H9 (cell line): ENCODE results near the gene EPAS1. TPM values are rescaled to one million over a fixed set of nuclear protein-coding genes. Genes with fewer than 3 reads are reported as not detected.

Experiments
- DNase-seq: peaks from one replicate; pipeline ENCODE4 v3.0.0-alpha.2; 2017
- H2AFZ ChIP-seq: one replicate; pipeline ENCODE4 v1.6.1; 2013; ENCODE audit warnings: mild to moderate bottlenecking, low read length, control low read depth, moderate library complexity
- H2AK5ac ChIP-seq: 2 replicates; pipeline ENCODE4 v1.6.1; 2013; ENCODE audit warnings: low read length, control low read depth, mixed read lengths; ENCODE audit not compliant: insufficient read length
- H2BK120ac ChIP-seq: one replicate; pipeline ENCODE4 v1.6.1; 2013; ENCODE audit warnings: low read depth, mild to moderate bottlenecking, low read length, control low read depth, inconsistent platforms; ENCODE audit not compliant: poor library complexity, severe bottlenecking
- H2BK12ac ChIP-seq: 2 replicates; pipeline ENCODE4 v1.6.1; 2013; ENCODE audit warnings: low read length, control low read depth, mixed read lengths, low read depth; ENCODE audit not compliant: insufficient read length
- H2BK15ac ChIP-seq: 2 replicates; pipeline ENCODE4 v1.6.1; 2013; ENCODE audit warnings: low read depth, low read length, control low read depth
- H2BK20ac ChIP-seq: one replicate; pipeline ENCODE4 v1.6.1; 2013; ENCODE audit warnings: low read depth, mild to moderate bottlenecking, low read length, control low read depth, inconsistent platforms; ENCODE audit not compliant: poor library complexity, severe bottlenecking
- H2BK5ac ChIP-seq: 2 replicates; pipeline ENCODE4 v1.6.1; 2013; ENCODE audit warnings: low read length, control low read depth, mixed read lengths; ENCODE audit not compliant: insufficient read length
- H3K14ac ChIP-seq: 2 replicates; pipeline ENCODE4 v1.6.1; 2013; ENCODE audit warnings: low read length, control low read depth; ENCODE audit not compliant: insufficient read depth
- H3K18ac ChIP-seq: 2 replicates; pipeline ENCODE4 v1.6.1; 2013; ENCODE audit warnings: low read depth, mild to moderate bottlenecking, mixed read lengths, low read length, control low read depth; ENCODE audit not compliant: insufficient read length
- H3K23ac ChIP-seq: 2 replicates; pipeline ENCODE4 v1.6.1; 2013; ENCODE audit warnings: low read length, control low read depth, mixed read lengths, low read depth; ENCODE audit not compliant: insufficient read length
- H3K23me2 ChIP-seq: 2 replicates; pipeline ENCODE4 v1.6.1; 2013; ENCODE audit warnings: low read depth, mild to moderate bottlenecking, mixed read lengths, low read length, control low read depth; ENCODE audit not compliant: insufficient read length, poor library complexity, severe bottlenecking
- H3K27ac ChIP-seq: 2 replicates; pipeline ENCODE4 v1.5.1; 2013; ENCODE audit warnings: low read length, control low read depth, mixed read lengths, low read depth; ENCODE audit not compliant: insufficient read length
- H3K27me3 ChIP-seq: 2 replicates; pipeline ENCODE4 v1.6.1; 2013; ENCODE audit warnings: low read length, control low read depth, inconsistent platforms; ENCODE audit not compliant: insufficient read depth
- H3K4ac ChIP-seq: 2 replicates; pipeline ENCODE4 v1.6.1; 2013; ENCODE audit warnings: low read depth, mild to moderate bottlenecking, control low read depth, inconsistent platforms, low read length, moderate library complexity
- H3K4me1 ChIP-seq: 2 replicates; pipeline ENCODE4 v1.6.1; 2013; ENCODE audit warnings: low read length, control low read depth, inconsistent platforms; ENCODE audit not compliant: insufficient read depth
- H3K4me2 ChIP-seq: 2 replicates; pipeline ENCODE4 v1.6.1; 2013; ENCODE audit warnings: low read length, control low read depth, mixed read lengths; ENCODE audit not compliant: insufficient read length, insufficient read depth
- H3K56ac ChIP-seq: 2 replicates; pipeline ENCODE4 v1.6.1; 2013; ENCODE audit warnings: low read depth, mild to moderate bottlenecking, mixed read lengths, low read length, control low read depth; ENCODE audit not compliant: insufficient read length
- H3K79me1 ChIP-seq: 2 replicates; pipeline ENCODE4 v1.6.1; 2013; ENCODE audit warnings: low read depth, mild to moderate bottlenecking, moderate library complexity, low read length, control low read depth, inconsistent platforms; ENCODE audit not compliant: insufficient read depth, poor library complexity, severe bottlenecking
- H3K79me2 ChIP-seq: 2 replicates; pipeline ENCODE4 v1.6.1; 2013; ENCODE audit warnings: low read length, control low read depth, inconsistent platforms; ENCODE audit not compliant: insufficient read depth
- H3K9ac ChIP-seq: 2 replicates; pipeline ENCODE4 v1.6.1; 2013; ENCODE audit warnings: low read length, control low read depth, mixed read lengths; ENCODE audit not compliant: insufficient read length; ENCODE audit errors: extremely low read depth
- H3K9me3 ChIP-seq: one replicate; pipeline ENCODE4 v1.6.1; 2013; ENCODE audit warnings: low read depth, low read length, inconsistent platforms; ENCODE audit not compliant: control insufficient read depth
- H3T11ph ChIP-seq: one replicate; pipeline ENCODE4 v1.6.1; 2013; ENCODE audit warnings: mild to moderate bottlenecking, low read length, control low read depth, inconsistent platforms
- H4K20me1 ChIP-seq: one replicate; pipeline ENCODE4 v1.6.1; 2013; ENCODE audit not compliant: control insufficient read depth, insufficient read length, insufficient read depth
- H4K5ac ChIP-seq: 2 replicates; pipeline ENCODE4 v1.6.1; 2013; ENCODE audit warnings: low read depth, mild to moderate bottlenecking, mixed read lengths, low read length, control low read depth; ENCODE audit not compliant: insufficient read length
- H4K8ac ChIP-seq: replicated peaks from 2 replicates; pipeline ENCODE4 v1.6.1; 2013; ENCODE audit warnings: low read length, control low read depth, mixed read lengths, low read depth; ENCODE audit not compliant: insufficient read length
- H4K91ac ChIP-seq: 2 replicates; pipeline ENCODE4 v1.6.1; 2013; ENCODE audit warnings: low read depth, mild to moderate bottlenecking, moderate library complexity, mixed read lengths, low read length, control low read depth; ENCODE audit not compliant: insufficient read length
- H3K27ac Mint-ChIP-seq, 3 experiments: 2 replicates in 2 of 3; 3 replicates in 1 of 3; pipeline ENCODE4 v1.8.0; 2020 to 2021; ENCODE audit warnings: mixed read lengths in 3 of 3, mild to moderate bottlenecking in 1 of 3, moderate library complexity in 1 of 3
- H3K27me3 Mint-ChIP-seq: 2 replicates; pipeline ENCODE4 v1.8.0; 2021; ENCODE audit warnings: low read depth, mild to moderate bottlenecking, moderate library complexity, mixed read lengths
- H3K36me3 Mint-ChIP-seq, 3 experiments: 2 replicates in 2 of 3; 3 replicates in 1 of 3; pipeline ENCODE4 v1.8.0; 2020 to 2021; ENCODE audit warnings: low read depth in 3 of 3, mixed read lengths in 3 of 3; ENCODE audit not compliant: insufficient read depth in 1 of 3
- H3K4me1 Mint-ChIP-seq, 2 experiments: 2 replicates each; pipeline ENCODE4 v1.8.0; 2020; ENCODE audit warnings: mixed read lengths in 2 of 2
- H3K4me3 Mint-ChIP-seq, 2 experiments: 2 replicates in 1 of 2; 3 replicates in 1 of 2; pipeline ENCODE4 v1.8.0; 2020 to 2021; ENCODE audit warnings: mild to moderate bottlenecking in 2 of 2, mixed read lengths in 2 of 2, moderate library complexity in 1 of 2
- H3K9me3 Mint-ChIP-seq, 2 experiments: 2 replicates in 1 of 2; 3 replicates in 1 of 2; pipeline ENCODE4 v1.8.0; 2020; ENCODE audit warnings: mild to moderate bottlenecking in 2 of 2, mixed read lengths in 2 of 2, moderate library complexity in 1 of 2
- WGBS: extraction: QIAGEN DNeasy Blood & Tissue Kit; methylation state at CpG from one replicate; pipeline ENCODE4 v1.1.7; 2013; ENCODE audit warnings: missing lambda C conversion rate, low lambda C conversion rate, mixed read lengths; ENCODE audit not compliant: insufficient read length; ENCODE audit errors: extremely low coverage; 5-methylcytosine and 5-hydroxymethylcytosine counted together
- total RNA-seq: library from RNA; stranded (reverse); gene quantifications from 2 replicates; pipeline ENCODE4 v1.2.1, GENCODE V29; 2021
- TF ChIP-seq, protein P1 (sequence below): fragments of 200-600 bp; sonication (generic); conservative IDR thresholded peaks from 3 replicates; pipeline ENCODE4 v1.8.0; 2021; ENCODE audit warnings: antibody characterized with exemption, mild to moderate bottlenecking

EPAS1 gene
- total RNA-seq, 1 experiment from 2014 or later: 1.1 TPM

DNA sequence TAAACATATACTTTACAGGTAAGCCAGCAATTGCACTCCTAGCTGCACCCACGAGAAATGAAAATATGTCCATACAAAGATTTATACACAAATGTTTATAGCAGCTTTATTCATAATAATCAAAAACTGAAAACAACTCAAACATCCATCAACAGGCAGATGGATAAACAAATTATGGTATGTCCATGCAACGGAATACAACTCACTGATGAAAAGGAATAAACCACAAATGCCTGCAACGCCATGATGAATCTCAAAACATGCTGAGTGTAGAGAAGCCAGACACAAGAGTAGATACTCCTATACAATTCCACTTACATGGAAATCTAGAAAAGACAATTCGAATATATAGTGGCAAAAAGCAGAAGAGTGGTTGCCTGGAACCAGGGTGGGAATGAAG, 76.0 kb downstream of the EPAS1 start:
- Histone ChIP-seq H3K27me3 (no peaks in the 10 kb centered on the region), H3K18ac (no peak overlapping the region), H4K5ac (no peak overlapping the region), H3K27ac (no peak overlapping the region), H4K91ac (no peak overlapping the region), H3T11ph (no peak overlapping the region), H3K9me3 (no peaks in the 10 kb centered on the region), H2AFZ (no peak overlapping the region), H2BK5ac (no peak overlapping the region), H2BK20ac (no peak overlapping the region), H2BK120ac (no peak overlapping the region), H2BK12ac (no peak overlapping the region), H3K79me1 (no peaks in the 10 kb centered on the region), H3K4me2 (no peak overlapping the region), H4K8ac (no peak overlapping the region), H3K9ac (no peak overlapping the region), H3K56ac (no peak overlapping the region), H2BK15ac (no peak overlapping the region), H4K20me1 (no peaks in the 10 kb centered on the region), H3K4ac (no peak overlapping the region), H3K23ac (no peak overlapping the region), H3K14ac (no peak overlapping the region), H3K79me2 (no peaks in the 10 kb centered on the region), H3K4me1 (no peaks in the 10 kb centered on the region), H3K23me2 (no peaks in the 10 kb centered on the region), H2AK5ac (no peak overlapping the region)
- no peaks in the 10 kb centered on the region for H3K4me1 Mint-ChIP-seq
- H3K4me3 Mint-ChIP-seq: no peak overlapping the region
- H3K36me3 Mint-ChIP-seq: no peaks in the 10 kb centered on the region
- no peak for DNase-seq
- peaks cover 2% of the 10 kb centered on the region for H3K27me3 Mint-ChIP-seq
- H3K9me3 Mint-ChIP-seq: no peaks in the 10 kb centered on the region
- H3K27ac Mint-ChIP-seq: no peak overlapping the region
- TF ChIP-seq, protein P1, sequence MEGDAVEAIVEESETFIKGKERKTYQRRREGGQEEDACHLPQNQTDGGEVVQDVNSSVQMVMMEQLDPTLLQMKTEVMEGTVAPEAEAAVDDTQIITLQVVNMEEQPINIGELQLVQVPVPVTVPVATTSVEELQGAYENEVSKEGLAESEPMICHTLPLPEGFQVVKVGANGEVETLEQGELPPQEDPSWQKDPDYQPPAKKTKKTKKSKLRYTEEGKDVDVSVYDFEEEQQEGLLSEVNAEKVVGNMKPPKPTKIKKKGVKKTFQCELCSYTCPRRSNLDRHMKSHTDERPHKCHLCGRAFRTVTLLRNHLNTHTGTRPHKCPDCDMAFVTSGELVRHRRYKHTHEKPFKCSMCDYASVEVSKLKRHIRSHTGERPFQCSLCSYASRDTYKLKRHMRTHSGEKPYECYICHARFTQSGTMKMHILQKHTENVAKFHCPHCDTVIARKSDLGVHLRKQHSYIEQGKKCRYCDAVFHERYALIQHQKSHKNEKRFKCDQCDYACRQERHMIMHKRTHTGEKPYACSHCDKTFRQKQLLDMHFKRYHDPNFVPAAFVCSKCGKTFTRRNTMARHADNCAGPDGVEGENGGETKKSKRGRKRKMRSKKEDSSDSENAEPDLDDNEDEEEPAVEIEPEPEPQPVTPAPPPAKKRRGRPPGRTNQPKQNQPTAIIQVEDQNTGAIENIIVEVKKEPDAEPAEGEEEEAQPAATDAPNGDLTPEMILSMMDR: no peak
- WGBS: no CpG with 5 or more reads among the region's 4 CpGs
